Endothelial cell of umbilical vein (primary cell): ENCODE results near the gene SEMA5A. TPM values are rescaled to one million over a fixed set of nuclear protein-coding genes. Genes with fewer than 3 reads are reported as not detected.

Source experiments
- BruUV-seq: library from RNA; stranded (reverse); fragments of 400-500 nt; replicated peaks from 2 replicates; lab custom pipeline; 2021; lab: Mats Ljungman, UMichigan
- CTCF ChIA-PET: fragments of 300-600, 350-600 bp; sonication (Branson Sonifier 250); formaldehyde crosslinking; loops from one replicate; lab custom pipeline; 2021; ENCODE audit warnings: antibody characterized with exemption, inconsistent platforms; lab: Charles Lee
- POLR2A ChIA-PET: fragments of 300-600, 350-600 bp; sonication (Branson Sonifier 250); formaldehyde crosslinking; loops from one replicate; lab custom pipeline; 2021; ENCODE audit warnings: antibody characterized with exemption, inconsistent platforms; lab: Charles Lee
- DNase-seq: peaks from one replicate; pipeline ENCODE4 v3.0.0-alpha.2; 2011; ENCODE audit warnings: low read depth, low spot score
- FAIRE-seq: peaks from 2 replicates; lab custom pipeline; 2011; peaks lifted over from hg19 to GRCh38; lab: Jason Lieb, UNC
- H2AFZ ChIP-seq: 2 replicates; pipeline ENCODE4 v1.6.0; 2012; ENCODE audit warnings: low read depth, low read length, control low read depth, inconsistent platforms
- H3K27ac ChIP-seq: 2 replicates; pipeline ENCODE4 v1.5.1; 2011; ENCODE audit warnings: low read depth, mild to moderate bottlenecking, control low read depth, low read length, moderate library complexity; ENCODE audit not compliant: insufficient read depth
- H3K27me3 ChIP-seq, 2 experiments: 2 replicates each; pipeline versions ENCODE4 v1.6.0 to v1.6.1; 2011; ENCODE audit warnings: low read length in 2 of 2, mixed read lengths in 1 of 2; ENCODE audit not compliant: control insufficient read depth in 2 of 2, insufficient read depth in 2 of 2
- H3K36me3 ChIP-seq, 2 experiments: 2 replicates in 1 of 2; 3 replicates in 1 of 2; pipeline ENCODE4 v1.5.1; 2011; ENCODE audit warnings: low read length in 2 of 2, mild to moderate bottlenecking in 1 of 2, moderate library complexity in 1 of 2; ENCODE audit not compliant: control insufficient read depth in 2 of 2, insufficient read depth in 2 of 2; ENCODE audit errors: extremely low read depth in 1 of 2
- H3K4me1 ChIP-seq: 3 replicates; pipeline ENCODE4 v1.5.1; 2011; ENCODE audit warnings: mild to moderate bottlenecking, low read length; ENCODE audit not compliant: control insufficient read depth, insufficient read depth; ENCODE audit errors: extremely low read depth
- H3K4me2 ChIP-seq: 2 replicates; pipeline ENCODE4 v1.6.1; 2011; ENCODE audit warnings: low read length, control low read depth, mixed read lengths; ENCODE audit not compliant: insufficient read depth
- H3K4me3 ChIP-seq, 3 experiments: fragments of 200-600 bp in 1 of 3; sonication (generic), shearing (Covaris generic) in 1 of 3; replicated peaks in 1 of 3; 2 replicates each; pipeline ENCODE4 v1.5.1; 2011 to 2016; ENCODE audit warnings: control low read depth in 3 of 3, low read length in 3 of 3, mild to moderate bottlenecking in 2 of 3, inconsistent platforms in 1 of 3, low read depth in 1 of 3, moderate library complexity in 1 of 3; ENCODE audit not compliant: insufficient read depth in 1 of 3
- H3K79me2 ChIP-seq: 2 replicates; pipeline ENCODE4 v1.6.0; 2012; ENCODE audit warnings: low read length, inconsistent platforms; ENCODE audit not compliant: control insufficient read depth, insufficient read depth
- H3K9ac ChIP-seq: replicated peaks from 2 replicates; pipeline ENCODE3; 2011; ENCODE audit warnings: low read length, control low read depth; ENCODE audit not compliant: insufficient read depth; ENCODE audit errors: extremely low read depth
- H3K9me1 ChIP-seq: replicated peaks from 3 replicates; pipeline ENCODE4 v1.6.0; 2011; ENCODE audit warnings: mild to moderate bottlenecking, low read length; ENCODE audit not compliant: control insufficient read depth, insufficient read depth; ENCODE audit errors: extremely low read depth
- H3K9me3 ChIP-seq: replicated peaks from 2 replicates; pipeline ENCODE4 v1.5.1; 2012; ENCODE audit warnings: low read length, inconsistent platforms; ENCODE audit not compliant: control insufficient read depth, insufficient read depth
- H4K20me1 ChIP-seq: replicated peaks from 2 replicates; pipeline ENCODE3; 2011; ENCODE audit warnings: mild to moderate bottlenecking, low read length; ENCODE audit not compliant: control insufficient read depth, insufficient read depth; ENCODE audit errors: extremely low read depth
- CTCF ChIP-seq, 2 donors: IDR thresholded peaks; 1 replicate in 1 of 2; 2 replicates in 1 of 2; pipeline ENCODE4 v1.5.1; 2011; ENCODE audit warnings: low read length in 2 of 2, mild to moderate bottlenecking in 2 of 2, moderate library complexity in 2 of 2, control low read depth in 1 of 2, inconsistent platforms in 1 of 2, low read depth in 1 of 2; ENCODE audit not compliant: insufficient read depth in 1 of 2; ENCODE audit errors: extremely low read depth in 1 of 2
- EZH2 ChIP-seq: IDR thresholded peaks from 2 replicates; pipeline ENCODE4 v1.6.1; 2012; ENCODE audit warnings: borderline replicate concordance, low read depth, mild to moderate bottlenecking, moderate library complexity, low read length, inconsistent platforms; ENCODE audit not compliant: severe bottlenecking
- FOS ChIP-seq: IDR thresholded peaks from 2 replicates; pipeline ENCODE4 v1.6.1; 2011; ENCODE audit warnings: mild to moderate bottlenecking, low read length, moderate library complexity, borderline replicate concordance; ENCODE audit not compliant: insufficient read depth
- GATA2 ChIP-seq: IDR thresholded peaks from 2 replicates; pipeline ENCODE4 v1.7.0; 2011; ENCODE audit warnings: low read depth, mild to moderate bottlenecking, moderate library complexity, mixed read lengths, low read length; ENCODE audit not compliant: insufficient read length, insufficient read depth
- JUN ChIP-seq: IDR thresholded peaks from 2 replicates; pipeline ENCODE4 v1.6.1; 2011; ENCODE audit warnings: borderline replicate concordance, low read depth; ENCODE audit not compliant: insufficient read length, insufficient read depth
- MAX ChIP-seq: IDR thresholded peaks from 2 replicates; pipeline ENCODE4 v1.6.1; 2011; ENCODE audit not compliant: insufficient read depth, insufficient read length
- MYC ChIP-seq: IDR thresholded peaks from one replicate; pipeline ENCODE4 v1.6.1; 2011; ENCODE audit warnings: mild to moderate bottlenecking, low read depth, low read length
- POLR2A ChIP-seq: IDR thresholded peaks from 2 replicates; pipeline ENCODE4 v1.6.1; 2012; ENCODE audit warnings: low read depth, mild to moderate bottlenecking, control low read depth, low read length
- POLR2AphosphoS5 ChIP-seq: IDR thresholded peaks from 2 replicates; pipeline ENCODE4 v1.6.1; 2012; ENCODE audit warnings: low read depth, mild to moderate bottlenecking, control low read depth, low read length, moderate library complexity; ENCODE audit not compliant: insufficient read depth
- dilution Hi-C: fragments of 300-500 bp; cut with MboI; formaldehyde crosslinking; loops from one replicate; pipeline ENCODE4 v1.15.0; 2019; ENCODE audit warnings: low sequenced_read_pairs; ENCODE audit not compliant: extremely low pct_ligation_motif_present
- intact Hi-C: fragments of 100-400 bp; cut with micrococcal nuclease; formaldehyde crosslinking; loops from one replicate; pipeline ENCODE4 v1.10.0; 2022
- polyA plus RNA-seq, 4 experiments: library from polyadenylated mRNA; depleted of rRNA in 3 of 4; stranded (reverse) in 3 of 4; unstranded in 1 of 4; fragments of >200 nt; gene quantifications; 2 replicates each; pipeline versions ENCODE4 v1.2.1 to v1.2.3, GENCODE V29; 2011 to 2012; ENCODE audit warnings: missing spikeins in 1 of 4
- total RNA-seq: library from RNA; stranded (reverse); gene quantifications from 2 replicates; pipeline ENCODE4 v1.2.3, GENCODE V29; 2021

The SEMA5A gene
- total and polyA plus RNA-seq, 2 donors (not counting 3 experiments of a cell fraction or from before 2014, with no cell fraction given), result 0.04 to 0.06 TPM

- H3K4me2 ChIP-seq, result no peak overlapping the region
Measured at GRCh38 chr5:9430306-9430705, 115.6 kb downstream of the SEMA5A start.

More at GRCh38 chr5:9430306-9430705, 115.6 kb downstream of the SEMA5A start:
- no peaks in the 10 kb centered on the region for H3K9me1 ChIP-seq
- H3K79me2 ChIP-seq, result no peaks in the 10 kb centered on the region
- H3K9me3 ChIP-seq, result no peaks in the 10 kb centered on the region
- H3K27ac ChIP-seq, result no peak overlapping the region
- ChIA-PET POLR2A (no interaction called here), CTCF (no interaction called here)
- H3K4me1 ChIP-seq, result no peaks in the 10 kb centered on the region
- no peak overlapping the region for H2AFZ ChIP-seq
- H3K9ac ChIP-seq, result no peak overlapping the region
- TF ChIP-seq GATA2, result no peak
- no peak for TF ChIP-seq JUN
- no peak for TF ChIP-seq FOS
- no peak for TF ChIP-seq MYC
- no peak for TF ChIP-seq EZH2
- no peak for TF ChIP-seq MAX
- TF ChIP-seq POLR2AphosphoS5, result no peak
- TF ChIP-seq CTCF (IDR thresholded peaks at IDR 0.05; ENCODE audit: extremely low read depth in 1 of 2, insufficient read depth in 1 of 2, low read depth in 1 of 2, low read length in 2 of 2), result no peak
- TF ChIP-seq POLR2A, result no peak
- FAIRE-seq (no peak), DNase-seq (no peak)
- BruUV-seq, result no TSS peak
- H3K4me3 ChIP-seq, result no peak overlapping the region
- dilution Hi-C loops (no loop called here), intact Hi-C loops (no loop called here)
- no peaks in the 10 kb centered on the region for H4K20me1 ChIP-seq
- H3K27me3 ChIP-seq, result no peaks in the 10 kb centered on the region
- H3K36me3 ChIP-seq, result no peaks in the 10 kb centered on the region
